Mononuclear cell (primary cell): Measurements from ENCODE around the gene SMIM5. TPM values are rescaled to one million over a fixed set of nuclear protein-coding genes. Genes with fewer than 3 reads are reported as not detected.

Experiments
- H3K27me3 ChIP-seq: 2 replicates; pipeline ENCODE4 v1.6.0; 2011; ENCODE audit warnings: low read length, control low read depth; ENCODE audit not compliant: insufficient read depth
- H3K4me1 ChIP-seq: 2 replicates; pipeline ENCODE4 v1.5.1; 2011; ENCODE audit warnings: mild to moderate bottlenecking, low read length, control low read depth; ENCODE audit not compliant: insufficient read depth
- H3K4me3 ChIP-seq: 2 replicates; pipeline ENCODE4 v1.5.1; 2011; ENCODE audit warnings: mild to moderate bottlenecking, low read length, moderate library complexity
- H3K9me3 ChIP-seq: 2 replicates; pipeline ENCODE4 v1.5.1; 2011; ENCODE audit warnings: low read depth, mild to moderate bottlenecking, control low read depth, low read length
- total RNA-seq: library from RNA; depleted of rRNA; stranded (reverse); fragments of >200 nt; gene quantifications from one replicate; pipeline ENCODE4 v1.2.3, GENCODE V29; 2012

Gene SMIM5
- total RNA-seq, 1 donor, result 3.6 TPM

- no peak overlapping the region for H3K4me3 ChIP-seq
- H3K9me3 ChIP-seq, result no peaks in the 10 kb centered on the region
- H3K27me3 ChIP-seq, result no peaks in the 10 kb centered on the region
- H3K4me1 ChIP-seq, result no peaks in the 10 kb centered on the region
These were observed 18.5 kb upstream of the SMIM5 start for GRCh38 chr17:75614556-75615270.

- Histone ChIP-seq H3K9me3 (no peaks in the 10 kb centered on the region), H3K27me3 (no peaks in the 10 kb centered on the region), H3K4me3 (no peak overlapping the region), H3K4me1 (no peaks in the 10 kb centered on the region)
These were observed 17.9 kb upstream of the SMIM5 start for GRCh38 chr17:75615301-75615700.

DNA sequence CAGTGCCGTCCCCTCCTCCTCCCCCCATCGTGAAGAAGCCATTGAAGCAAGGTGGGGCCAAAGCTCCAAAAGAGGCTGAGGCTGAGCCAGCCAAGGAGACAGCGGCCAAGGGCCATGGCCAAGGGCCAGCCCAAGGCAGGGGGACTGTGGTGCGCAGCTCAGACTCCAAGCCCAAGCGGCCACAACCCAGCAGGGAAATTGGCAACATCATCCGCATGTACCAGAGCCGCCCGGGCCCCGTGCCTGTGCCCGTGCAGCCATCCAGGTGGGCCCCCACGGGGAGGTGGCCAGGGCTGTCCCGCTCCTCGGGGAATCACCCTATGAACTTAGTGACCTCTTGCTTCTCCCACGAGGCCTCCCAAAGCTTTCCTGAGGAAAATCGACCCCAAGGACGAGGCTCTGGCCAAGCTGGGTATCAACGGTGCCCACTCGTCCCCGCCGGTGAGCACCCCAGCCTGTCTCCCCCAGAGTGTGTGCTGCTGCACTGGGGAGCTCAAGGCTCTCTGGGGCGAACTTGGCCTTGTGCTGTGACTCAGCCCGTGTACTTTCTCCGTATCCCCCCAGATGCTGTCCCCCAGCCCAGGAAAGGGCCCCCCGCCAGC, 16.6 kb upstream of the SMIM5 start:
- no peaks in the 10 kb centered on the region for H3K27me3 ChIP-seq

GRCh38 chr17:75617218-75617617, 16.0 kb upstream of the SMIM5 start:
- Histone ChIP-seq H3K27me3 (no peaks in the 10 kb centered on the region), H3K9me3 (no peaks in the 10 kb centered on the region), H3K4me3 (no peak overlapping the region), H3K4me1 (no peaks in the 10 kb centered on the region)

More for the DNA sequence above, 16.6 kb upstream of the SMIM5 start:
- Histone ChIP-seq H3K4me1 (no peaks in the 10 kb centered on the region), H3K9me3 (no peaks in the 10 kb centered on the region), H3K4me3 (no peak overlapping the region)

GRCh38 chr17:75617675-75618074, 15.6 kb upstream of the SMIM5 start:
- no peaks in the 10 kb centered on the region for H3K27me3 ChIP-seq
- H3K9me3 ChIP-seq, result no peaks in the 10 kb centered on the region
- no peak overlapping the region for H3K4me3 ChIP-seq
- no peaks in the 10 kb centered on the region for H3K4me1 ChIP-seq

GRCh38 chr17:75619506-75620431, 13.5 kb upstream of the SMIM5 start:
- Histone ChIP-seq H3K27me3 (no peaks in the 10 kb centered on the region), H3K9me3 (no peaks in the 10 kb centered on the region), H3K4me1 (no peaks in the 10 kb centered on the region), H3K4me3 (no peak overlapping the region)

DNA sequence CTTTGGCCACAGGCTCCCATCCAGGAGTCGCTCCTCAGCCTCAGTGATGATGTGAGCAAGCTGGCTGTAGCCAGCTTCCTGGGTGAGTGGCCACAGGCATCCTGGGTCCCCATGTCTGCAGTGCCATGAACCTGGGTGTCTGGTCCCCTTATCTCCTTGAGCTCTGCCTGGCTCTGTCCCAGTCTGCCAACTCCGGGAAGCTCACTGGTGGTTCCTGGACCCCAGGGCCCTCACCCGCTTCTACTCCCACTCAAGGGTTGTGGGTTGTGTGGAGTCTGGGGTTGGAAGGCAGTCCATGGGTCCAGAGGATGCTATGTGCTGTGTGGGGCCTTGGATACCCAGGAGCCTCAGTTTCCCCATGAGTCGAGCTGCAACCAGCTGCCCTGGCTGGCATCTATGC, 11.7 kb upstream of the SMIM5 start:
- Histone ChIP-seq H3K4me3 (no peak overlapping the region), H3K4me1 (no peaks in the 10 kb centered on the region), H3K9me3 (no peaks in the 10 kb centered on the region), H3K27me3 (no peaks in the 10 kb centered on the region)

GRCh38 chr17:75622076-75622475, 11.2 kb upstream of the SMIM5 start:
- H3K4me1 ChIP-seq, result no peaks in the 10 kb centered on the region
- H3K4me3 ChIP-seq, result no peak overlapping the region
- no peaks in the 10 kb centered on the region for H3K9me3 ChIP-seq
- H3K27me3 ChIP-seq, result no peaks in the 10 kb centered on the region

- Histone ChIP-seq H3K4me3 (no peak overlapping the region), H3K4me1 (no peaks in the 10 kb centered on the region), H3K9me3 (no peaks in the 10 kb centered on the region), H3K27me3 (no peaks in the 10 kb centered on the region)
These were observed 10.4 kb upstream of the SMIM5 start for GRCh38 chr17:75622771-75623273.

GRCh38 chr17:75623386-75623785, 9.8 kb upstream of the SMIM5 start:
- Histone ChIP-seq H3K4me1 (no peaks in the 10 kb centered on the region), H3K9me3 (no peaks in the 10 kb centered on the region), H3K4me3 (no peak overlapping the region), H3K27me3 (no peaks in the 10 kb centered on the region)

DNA sequence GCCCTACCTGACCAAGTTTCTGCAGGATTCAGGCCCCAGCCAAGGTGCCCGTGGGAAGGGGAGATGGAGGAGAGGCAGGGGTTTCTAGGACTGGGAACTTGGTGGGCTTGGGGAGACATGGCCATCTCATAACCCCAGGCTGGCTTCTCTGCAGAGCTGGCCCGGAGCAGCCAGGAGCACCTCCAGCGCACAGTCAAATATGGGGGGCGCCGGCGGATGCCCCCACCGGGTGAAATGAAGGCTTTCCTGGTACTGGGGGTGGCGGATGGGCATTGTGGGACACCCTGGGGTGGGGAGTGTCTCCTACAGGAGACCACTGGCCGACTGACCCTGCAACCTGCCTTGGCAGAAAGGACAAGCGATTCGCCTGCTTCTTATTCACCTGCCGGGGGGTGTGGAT, 9.2 kb upstream of the SMIM5 start:
- H3K4me1 ChIP-seq, result no peaks in the 10 kb centered on the region
- H3K9me3 ChIP-seq, result no peaks in the 10 kb centered on the region
- no peaks in the 10 kb centered on the region for H3K27me3 ChIP-seq
- no peak overlapping the region for H3K4me3 ChIP-seq

- H3K4me3 ChIP-seq, result no peak overlapping the region
- no peaks in the 10 kb centered on the region for H3K27me3 ChIP-seq
- no peaks in the 10 kb centered on the region for H3K4me1 ChIP-seq
- H3K9me3 ChIP-seq, result no peaks in the 10 kb centered on the region
These were observed 8.4 kb upstream of the SMIM5 start for GRCh38 chr17:75624714-75625345.

GRCh38 chr17:75625813-75626486, 7.3 kb upstream of the SMIM5 start:
- Histone ChIP-seq H3K4me1 (no peaks in the 10 kb centered on the region), H3K27me3 (no peaks in the 10 kb centered on the region), H3K4me3 (no peak overlapping the region)

GRCh38 chr17:75626496-75627038, 6.7 kb upstream of the SMIM5 start:
- Histone ChIP-seq H3K27me3 (no peaks in the 10 kb centered on the region), H3K9me3 (no peaks in the 10 kb centered on the region), H3K4me3 (no peak overlapping the region), H3K4me1 (no peaks in the 10 kb centered on the region)

More at GRCh38 chr17:75625813-75626486, 7.3 kb upstream of the SMIM5 start:
- H3K9me3 ChIP-seq, result no peaks in the 10 kb centered on the region
